SU-DHL-6 (cell line): Measurements from ENCODE around the gene CCDC88C.

Experiments
- H2AFZ ChIP-seq: fragments of 200-600 bp; sonication (generic); 2 replicates; pipeline ENCODE4 v1.6.1; 2014; ENCODE audit warnings: low read depth, mild to moderate bottlenecking, moderate library complexity, mixed read lengths, antibody characterized with exemption, low read length; ENCODE audit not compliant: severe bottlenecking
- H3F3A ChIP-seq: fragments of 200-600 bp; shearing (Covaris generic); 2 replicates; pipeline ENCODE4 v1.6.0; 2016; ENCODE audit warnings: antibody characterized with exemption, mild to moderate bottlenecking; ENCODE audit not compliant: insufficient read depth
- H3K27ac ChIP-seq: fragments of 200-600 bp; sonication (generic); 2 replicates; pipeline ENCODE4 v1.5.1; 2016; ENCODE audit warnings: low read depth, mild to moderate bottlenecking, low read length, moderate library complexity, mixed read lengths
- H3K27me3 ChIP-seq: fragments of 200-600 bp; sonication (generic), shearing (Covaris generic); 2 replicates; pipeline ENCODE4 v1.6.0; 2014; ENCODE audit warnings: mild to moderate bottlenecking, low read length
- H3K36me3 ChIP-seq: fragments of 200-600 bp; sonication (generic); 2 replicates; pipeline ENCODE4 v1.6.1; 2014; ENCODE audit warnings: mild to moderate bottlenecking, low read length, mixed read lengths
- H3K4me2 ChIP-seq: fragments of 300-600, 200-600 bp; shearing (Covaris generic), sonication (generic); 2 replicates; pipeline ENCODE4 v1.6.0; 2014; ENCODE audit warnings: low read length, low read depth, mild to moderate bottlenecking; ENCODE audit not compliant: poor library complexity, severe bottlenecking
- H3K4me3 ChIP-seq: fragments of 200-600 bp; sonication (generic); 2 replicates; pipeline ENCODE4 v1.5.1; 2014; ENCODE audit warnings: antibody characterized with exemption, low read length, mild to moderate bottlenecking, mixed read lengths; ENCODE audit not compliant: insufficient read depth, poor library complexity, severe bottlenecking
- H3K79me2 ChIP-seq: fragments of 200-600 bp; sonication (generic); 2 replicates; pipeline ENCODE4 v1.6.1; 2014; ENCODE audit warnings: mild to moderate bottlenecking, low read length, moderate library complexity; ENCODE audit not compliant: insufficient read depth
- H3K9ac ChIP-seq: fragments of 200-600 bp; sonication (generic); 2 replicates; pipeline ENCODE4 v1.7.0; 2014; ENCODE audit warnings: mild to moderate bottlenecking, low read length
- H3K9me2 ChIP-seq: fragments of 200-600 bp; sonication (generic); replicated peaks from 2 replicates; pipeline ENCODE4 v1.6.1; 2014; ENCODE audit warnings: low read length; ENCODE audit not compliant: insufficient read depth
- H3K9me3 ChIP-seq: fragments of 200-600 bp; sonication (generic); 2 replicates; pipeline ENCODE4 v1.6.1; 2014; ENCODE audit warnings: low read length, mixed read lengths; ENCODE audit not compliant: insufficient read depth
- H4K20me1 ChIP-seq: fragments of 200-600 bp; sonication (generic); 2 replicates; pipeline ENCODE4 v1.6.1; 2014; ENCODE audit warnings: low read depth, mild to moderate bottlenecking, antibody characterized with exemption, low read length, moderate library complexity, mixed read lengths
- EZH2phosphoT487 ChIP-seq: fragments of 200-600 bp; sonication (generic), shearing (Covaris generic); conservative IDR thresholded peaks from 2 replicates; pipeline ENCODE4 v1.6.1; 2018; ENCODE audit warnings: mild to moderate bottlenecking, antibody characterized with exemption, low read length, moderate library complexity, mixed read lengths
- TF ChIP-seq, protein P1 (sequence below): fragments of 200-600 bp; sonication (generic); IDR thresholded peaks from one replicate; pipeline ENCODE4 v1.5.1; 2017; ENCODE audit warnings: antibody characterized with exemption, mild to moderate bottlenecking, low read length, moderate library complexity; ENCODE audit not compliant: insufficient read depth, poor library complexity, severe bottlenecking

CCDC88C gene

DNA sequence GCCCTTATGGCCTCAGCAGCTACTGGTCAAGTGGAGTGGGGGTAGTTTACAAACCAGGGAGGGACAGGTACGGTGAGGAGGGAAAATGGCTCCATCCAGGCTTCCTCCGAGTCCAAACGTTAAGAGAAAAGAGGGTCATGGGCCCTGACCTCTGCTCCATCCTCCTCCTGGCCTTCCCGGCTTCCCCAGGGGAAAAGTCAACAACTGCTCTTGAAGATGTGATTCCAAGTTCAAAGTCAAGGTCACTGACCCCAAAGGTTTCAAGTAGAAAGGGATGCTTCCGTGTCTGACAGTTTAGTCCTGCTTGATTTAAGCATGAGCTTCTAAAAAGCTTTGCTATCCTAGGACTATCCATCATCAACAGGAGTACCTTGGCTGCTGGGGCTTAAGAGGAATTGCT is 28.5 kb downstream of the CCDC88C start:
- no peaks in the 10 kb centered on the region for H3K9me2 ChIP-seq
- TF ChIP-seq EZH2phosphoT487 = no peak
- TF ChIP-seq, protein P1, sequence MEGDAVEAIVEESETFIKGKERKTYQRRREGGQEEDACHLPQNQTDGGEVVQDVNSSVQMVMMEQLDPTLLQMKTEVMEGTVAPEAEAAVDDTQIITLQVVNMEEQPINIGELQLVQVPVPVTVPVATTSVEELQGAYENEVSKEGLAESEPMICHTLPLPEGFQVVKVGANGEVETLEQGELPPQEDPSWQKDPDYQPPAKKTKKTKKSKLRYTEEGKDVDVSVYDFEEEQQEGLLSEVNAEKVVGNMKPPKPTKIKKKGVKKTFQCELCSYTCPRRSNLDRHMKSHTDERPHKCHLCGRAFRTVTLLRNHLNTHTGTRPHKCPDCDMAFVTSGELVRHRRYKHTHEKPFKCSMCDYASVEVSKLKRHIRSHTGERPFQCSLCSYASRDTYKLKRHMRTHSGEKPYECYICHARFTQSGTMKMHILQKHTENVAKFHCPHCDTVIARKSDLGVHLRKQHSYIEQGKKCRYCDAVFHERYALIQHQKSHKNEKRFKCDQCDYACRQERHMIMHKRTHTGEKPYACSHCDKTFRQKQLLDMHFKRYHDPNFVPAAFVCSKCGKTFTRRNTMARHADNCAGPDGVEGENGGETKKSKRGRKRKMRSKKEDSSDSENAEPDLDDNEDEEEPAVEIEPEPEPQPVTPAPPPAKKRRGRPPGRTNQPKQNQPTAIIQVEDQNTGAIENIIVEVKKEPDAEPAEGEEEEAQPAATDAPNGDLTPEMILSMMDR = no peak
- no peak overlapping the region for H3K9ac ChIP-seq
- peaks cover 100% of the 10 kb centered on the region for H3K79me2 ChIP-seq
- H3K36me3 ChIP-seq = no peaks in the 10 kb centered on the region
- H2AFZ ChIP-seq = no peak overlapping the region
- no peak overlapping the region for H3K4me3 ChIP-seq
- H3K9me3 ChIP-seq = no peaks in the 10 kb centered on the region
- peaks cover 40% of the 10 kb centered on the region for H4K20me1 ChIP-seq
- no peaks in the 10 kb centered on the region; the same call in 1 of the 2 replicates for H3F3A ChIP-seq
- H3K27me3 ChIP-seq = no peaks in the 10 kb centered on the region
- no peak overlapping the region for H3K27ac ChIP-seq
- H3K4me2 ChIP-seq = no peak overlapping the region

DNA sequence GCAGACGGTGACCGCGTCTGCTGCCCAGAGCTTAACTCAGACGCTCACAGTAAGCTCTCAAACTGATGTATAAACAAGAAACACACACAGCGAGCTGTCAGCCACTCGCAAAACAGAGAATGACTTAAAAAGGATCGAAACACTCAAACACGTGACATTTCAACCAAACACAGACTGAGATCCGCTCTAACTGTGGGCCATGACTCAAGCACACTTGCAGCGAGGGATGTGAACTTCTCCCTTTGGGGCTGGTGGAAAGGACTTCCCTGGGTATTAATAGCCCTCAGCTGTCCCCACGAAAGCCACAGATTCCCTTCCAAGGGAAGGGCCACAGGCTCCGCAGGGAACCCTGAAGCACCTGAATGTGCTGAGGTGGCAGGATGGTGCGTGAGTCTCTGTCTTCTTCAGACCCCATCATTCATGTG is 29.1 kb downstream of the CCDC88C start:
- 0 out of 2 replicates have a peak, but pooled peaks cover 3% of the 10 kb centered on the region for H3K36me3 ChIP-seq
- peaks cover 100% of the 10 kb centered on the region for H3K79me2 ChIP-seq
- H3K4me2 ChIP-seq = no peak overlapping the region
- no peak overlapping the region for H3K27ac ChIP-seq
- H4K20me1 ChIP-seq = peaks cover 39% of the 10 kb centered on the region
- no peak for TF ChIP-seq EZH2phosphoT487
- TF ChIP-seq, protein P1 = no peak
- no peak overlapping the region for H2AFZ ChIP-seq
- no peaks in the 10 kb centered on the region; the same call in 1 of the 2 replicates for H3F3A ChIP-seq
- no peak overlapping the region for H3K9ac ChIP-seq
- H3K9me3 ChIP-seq = no peaks in the 10 kb centered on the region
- H3K4me3 ChIP-seq = no peak overlapping the region
- no peaks in the 10 kb centered on the region for H3K27me3 ChIP-seq
- no peaks in the 10 kb centered on the region for H3K9me2 ChIP-seq

DNA sequence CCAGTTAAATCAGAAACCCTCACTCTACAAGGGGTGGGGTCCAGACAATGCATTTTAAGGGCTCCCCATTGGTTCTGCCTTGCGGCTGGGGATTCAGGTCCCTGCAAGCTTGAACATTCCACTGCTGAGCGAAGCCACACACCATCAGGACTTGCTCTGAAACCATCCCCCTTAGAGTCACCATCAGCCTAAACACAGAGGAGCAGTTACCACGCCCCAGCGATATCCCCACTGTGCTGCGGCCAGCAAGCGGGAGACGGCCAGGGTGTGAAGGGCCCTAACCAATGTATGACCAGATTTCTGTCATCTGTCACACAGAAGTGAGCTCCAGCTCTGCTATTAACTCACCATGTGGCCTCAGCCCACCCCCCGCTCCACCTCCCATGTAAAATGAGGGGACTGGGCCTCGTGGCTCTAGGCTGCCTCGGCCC is 29.7 kb downstream of the CCDC88C start:
- peaks cover 100% of the 10 kb centered on the region for H3K79me2 ChIP-seq
- TF ChIP-seq, protein P1 = no peak
- TF ChIP-seq EZH2phosphoT487 = no peak
- H3K27me3 ChIP-seq = no peaks in the 10 kb centered on the region
- H3K4me2 ChIP-seq = no peak overlapping the region
- peaks cover 44% of the 10 kb centered on the region for H4K20me1 ChIP-seq
- H3K4me3 ChIP-seq = no peak overlapping the region
- H3K27ac ChIP-seq = no peak overlapping the region
- H3K36me3 ChIP-seq = 0 out of 2 replicates have a peak, but pooled peaks cover 3% of the 10 kb centered on the region
- no peak overlapping the region for H3K9ac ChIP-seq
- no peaks in the 10 kb centered on the region for H3K9me3 ChIP-seq
- H3K9me2 ChIP-seq = no peaks in the 10 kb centered on the region
- no peaks in the 10 kb centered on the region; the same call in 1 of the 2 replicates for H3F3A ChIP-seq
- H2AFZ ChIP-seq = no peak overlapping the region
